ENCODE measurements around the gene SPATA1.
"Not testable (repeated sequence)": the region's sequence is repeated elsewhere in the genome, so short reads cannot be mapped to it uniquely, and the experiment has no call there.

SPATA1 gene, protein sequence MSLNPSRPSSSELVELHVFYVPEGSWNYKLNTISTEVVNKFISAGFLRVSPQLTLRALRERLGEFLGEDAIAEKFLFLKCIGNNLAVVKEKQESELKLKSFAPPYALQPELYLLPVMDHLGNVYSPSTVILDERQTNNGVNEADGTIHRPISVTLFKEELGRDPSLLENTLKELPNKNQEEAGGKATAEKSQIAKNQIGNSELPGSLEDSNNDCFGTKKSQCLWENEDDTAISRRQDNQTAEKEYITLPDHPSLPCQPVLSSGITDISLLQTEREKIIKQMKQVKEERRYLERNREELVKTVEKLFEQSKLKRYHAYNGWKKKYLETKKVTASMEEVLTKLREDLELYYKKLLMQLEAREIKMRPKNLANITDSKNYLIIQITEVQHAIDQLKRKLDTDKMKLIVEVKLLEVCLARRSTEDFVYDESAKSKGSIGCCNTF

DNA sequence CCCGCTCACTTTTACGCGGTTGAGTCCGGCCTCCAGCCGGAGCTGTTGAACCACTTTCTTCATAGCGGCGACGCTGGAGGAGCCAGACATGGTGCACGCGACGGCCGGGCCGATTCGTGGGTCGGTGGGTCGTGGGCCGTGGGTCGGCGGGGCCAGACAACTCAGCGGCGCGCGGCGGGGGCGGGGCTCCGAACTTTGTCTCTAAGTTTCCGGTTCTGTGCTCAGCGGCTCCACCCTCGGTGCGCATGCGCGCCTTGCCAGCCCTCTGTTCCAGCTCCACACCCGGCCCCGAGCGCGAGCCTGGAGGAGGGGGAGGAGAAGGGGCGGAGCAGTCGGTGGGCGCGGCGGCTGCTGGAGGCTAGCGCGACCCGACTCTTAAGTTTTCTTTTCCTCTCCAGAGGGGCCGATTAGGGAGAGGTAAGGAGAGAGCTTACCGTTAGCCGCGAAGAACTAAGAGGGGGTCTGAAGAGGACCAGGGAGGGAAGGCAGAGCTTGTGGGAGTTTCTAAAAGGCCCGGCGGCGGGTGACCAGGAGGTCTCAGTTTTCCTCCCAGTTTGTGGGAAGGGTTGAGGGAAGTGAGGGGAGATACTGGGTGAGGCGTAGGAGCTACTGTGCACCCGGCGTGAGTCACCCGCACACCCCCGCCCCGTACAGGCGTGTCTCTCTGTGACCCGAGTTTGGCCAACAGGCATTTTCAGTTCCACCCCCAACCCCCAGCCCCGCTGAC, at the start of gene SPATA1, which contains the start of gene GNG5:
SPATA1 (plus strand) TSS at position 385 of the 727 bp plus-strand sequence. CDS start 9,974 bp downstream, outside the sequence.
GNG5 (minus strand) TSS at position 580 of the 727 bp plus-strand sequence; CDS start at position 90, 490 bp downstream.
- DNase-seq (ENCODE audit: low read depth), result peak; percentile 96

DNA sequence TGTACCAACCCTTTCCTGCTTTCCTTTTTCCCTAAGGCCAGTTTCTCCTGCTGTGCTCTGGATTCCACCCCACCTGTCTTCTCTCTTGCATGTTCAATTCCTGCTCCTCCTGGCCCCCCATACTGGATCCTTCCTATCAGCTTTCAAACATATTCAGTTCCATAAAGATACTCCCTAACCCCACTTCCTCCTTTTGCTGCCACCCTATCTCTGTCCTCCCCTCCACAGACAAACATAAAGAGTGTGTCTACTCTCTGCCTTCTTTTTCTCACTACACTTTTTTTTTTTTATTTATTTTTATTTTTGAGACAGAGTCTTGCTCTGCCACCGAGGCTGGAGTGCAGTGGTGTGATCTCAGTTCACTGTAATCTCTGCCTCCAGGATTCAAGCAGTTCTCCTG, 44.1 kb upstream of the SPATA1 start:
- DNase-seq (ENCODE audit: low read depth), result no peak

DNA sequence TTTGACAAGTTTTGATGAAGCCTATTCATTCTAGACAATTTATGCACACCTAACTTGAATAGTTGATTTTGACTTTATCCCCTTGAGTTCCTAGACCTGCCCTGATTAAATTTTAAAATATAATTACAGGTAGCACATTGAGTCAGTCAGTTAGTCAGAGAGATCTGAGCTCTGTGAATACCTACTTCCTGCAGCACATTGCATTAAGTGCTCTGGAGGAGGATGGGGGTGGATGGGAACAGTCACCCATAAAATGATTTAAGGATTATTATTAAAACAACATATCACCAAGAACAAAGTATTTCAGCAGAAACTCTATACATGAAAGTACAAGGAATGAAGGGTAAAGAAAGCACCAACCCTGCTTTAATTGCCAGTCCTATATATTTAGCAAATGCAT, 38.9 kb upstream of the SPATA1 start:
- no peak for DNase-seq (ENCODE audit: low read depth)

DNA sequence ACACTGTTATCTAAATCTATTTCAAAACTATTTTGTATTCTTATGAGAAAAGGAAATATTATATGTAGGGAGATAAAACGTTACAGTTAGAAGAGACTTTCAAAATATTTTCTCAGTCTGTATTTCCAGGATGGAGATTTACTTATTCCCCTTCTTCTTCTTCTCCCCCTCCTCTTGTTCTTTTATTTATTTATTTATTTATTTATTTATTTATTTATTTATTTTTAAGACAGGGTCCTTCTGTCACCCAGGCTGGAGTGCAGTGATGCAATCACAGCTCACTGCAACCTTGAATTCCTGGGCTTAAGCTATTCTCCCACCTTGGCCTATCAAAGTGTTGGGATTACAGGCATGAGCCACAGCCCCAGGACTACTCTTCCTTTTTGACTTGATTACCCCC, 30.0 kb upstream of the SPATA1 start:
- DNase-seq (ENCODE audit: low read depth), result no peak

DNA sequence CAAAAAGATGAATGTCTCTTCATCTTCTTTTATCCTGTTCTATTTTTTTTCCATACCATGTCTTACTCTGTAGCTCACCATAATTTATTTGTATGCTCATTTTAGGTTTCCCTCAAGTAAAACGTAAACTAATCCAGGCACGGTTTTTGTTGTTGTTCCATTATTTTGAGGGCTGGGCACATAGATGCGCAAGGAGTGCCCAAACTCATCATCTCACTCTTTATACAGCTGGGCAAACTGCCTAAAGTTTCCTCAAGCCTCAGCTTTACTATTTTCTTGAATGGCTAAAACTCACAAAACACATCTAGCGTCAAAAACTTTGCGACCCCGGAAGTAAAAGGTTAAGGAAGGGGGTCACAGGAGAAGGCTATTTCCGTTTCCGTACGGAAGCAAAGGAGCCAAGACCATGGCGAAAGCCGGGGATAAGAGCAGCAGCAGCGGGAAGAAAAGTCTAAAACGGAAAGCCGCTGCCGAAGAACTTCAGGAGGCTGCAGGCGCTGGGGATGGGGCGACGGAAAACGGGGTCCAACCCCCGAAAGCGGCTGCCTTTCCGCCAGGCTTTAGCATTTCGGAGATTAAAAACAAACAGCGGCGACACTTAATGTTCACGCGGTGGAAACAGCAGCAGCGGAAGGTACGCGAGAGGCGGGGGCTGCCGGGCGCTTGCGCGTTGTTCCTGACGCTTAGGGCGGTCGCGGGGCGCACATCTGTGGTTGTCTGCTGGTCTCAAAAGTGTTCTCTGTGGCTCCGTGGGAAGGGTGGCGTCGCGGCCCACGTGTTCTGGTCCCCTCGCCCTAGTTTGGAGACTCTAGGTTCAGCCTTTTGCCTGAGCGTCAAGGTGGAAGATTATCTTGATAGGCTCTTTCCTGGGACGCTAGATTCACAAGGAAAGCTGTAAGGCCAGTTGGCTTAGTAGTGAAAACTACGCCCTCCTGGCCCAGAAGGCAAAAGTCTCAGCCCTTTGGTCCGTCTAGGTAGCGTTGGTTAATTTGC, 27.0 kb upstream of the SPATA1 start, which contains the start of gene RPF1:
RPF1 (plus strand) TSS at position 391 of the 993 bp plus-strand sequence; CDS start at position 407, 16 bp downstream.
- DNase-seq (ENCODE audit: low read depth), result peak; percentile 68

DNA sequence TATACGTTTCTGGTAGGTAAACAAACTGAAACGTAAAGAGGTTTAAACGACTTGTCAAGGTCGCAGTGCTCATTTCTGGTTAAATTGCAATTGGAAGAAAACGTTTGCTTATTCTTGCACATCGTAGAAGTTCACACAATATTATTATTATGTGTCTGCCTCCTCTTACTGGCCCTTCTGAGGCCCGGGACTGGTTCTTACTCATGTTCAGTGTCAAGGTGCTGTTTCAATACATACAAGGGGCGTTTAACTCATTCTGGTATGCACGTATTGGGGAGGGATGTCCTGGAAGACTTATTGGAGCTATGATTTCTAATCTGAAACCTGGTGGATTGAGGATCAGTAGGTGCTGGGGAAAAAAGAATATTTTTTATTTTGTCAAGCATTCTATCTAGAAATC, 26.2 kb upstream of the SPATA1 start:
- DNase-seq (ENCODE audit: low read depth), result no peak

DNA sequence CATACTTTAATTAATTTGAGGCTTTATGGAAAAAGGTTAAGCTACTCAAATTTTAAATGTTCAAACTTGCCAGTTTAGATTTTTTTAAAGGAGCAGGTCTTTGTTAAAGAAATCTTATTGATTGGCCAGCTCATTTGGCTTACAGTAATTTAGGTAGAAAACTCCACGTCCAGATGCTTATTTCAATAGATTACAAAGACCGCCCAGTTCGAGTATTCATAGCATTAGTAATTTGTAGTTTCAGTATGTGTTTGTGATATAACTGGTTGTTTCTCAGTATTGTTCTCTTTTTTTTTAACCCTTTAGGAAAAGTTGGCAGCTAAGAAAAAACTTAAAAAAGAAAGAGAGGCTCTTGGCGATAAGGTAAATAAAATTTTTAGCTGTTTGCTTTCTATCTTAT, 25.5 kb upstream of the SPATA1 start:
- DNase-seq (ENCODE audit: low read depth), result no peak

DNA sequence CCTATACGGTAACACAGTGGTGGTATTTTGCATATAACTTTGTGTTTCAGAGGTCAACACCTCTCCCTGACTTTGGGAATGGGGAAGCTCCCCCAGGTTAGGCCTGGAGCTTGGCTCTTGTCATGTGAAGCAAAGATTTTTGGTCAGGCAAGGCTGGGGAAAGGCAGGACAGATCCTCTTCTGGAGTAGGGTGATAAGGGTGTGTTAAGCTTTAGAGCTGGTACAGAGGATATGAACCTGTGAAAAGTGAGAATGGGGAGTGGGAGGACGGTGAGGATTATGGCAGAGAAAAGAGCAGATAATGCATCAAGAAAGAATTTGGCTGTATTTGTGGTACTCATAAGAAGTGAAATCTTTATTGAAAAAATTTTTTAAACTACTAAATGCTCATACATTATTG, 24.9 kb upstream of the SPATA1 start:
- no peak for DNase-seq (ENCODE audit: low read depth)

DNA sequence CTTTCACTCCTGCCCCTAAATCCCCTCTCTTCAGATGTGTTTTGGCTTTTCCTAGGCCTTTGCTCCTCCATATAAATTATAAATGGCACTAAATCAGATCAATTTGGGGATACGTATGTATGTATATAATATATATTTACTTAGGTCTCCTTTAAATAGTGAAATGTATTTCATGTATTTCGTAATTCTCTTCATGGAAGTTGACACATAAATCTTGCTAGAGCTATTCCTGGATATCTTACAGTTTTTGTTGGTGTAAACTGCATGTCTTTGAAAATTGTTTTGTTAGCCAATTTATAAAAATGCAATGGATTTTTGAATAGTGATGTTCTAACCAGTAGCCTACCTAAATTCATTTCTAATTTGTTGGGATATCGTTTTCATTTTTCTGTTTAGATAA, 18.1 kb upstream of the SPATA1 start:
- DNase-seq (ENCODE audit: low read depth), result no peak

DNA sequence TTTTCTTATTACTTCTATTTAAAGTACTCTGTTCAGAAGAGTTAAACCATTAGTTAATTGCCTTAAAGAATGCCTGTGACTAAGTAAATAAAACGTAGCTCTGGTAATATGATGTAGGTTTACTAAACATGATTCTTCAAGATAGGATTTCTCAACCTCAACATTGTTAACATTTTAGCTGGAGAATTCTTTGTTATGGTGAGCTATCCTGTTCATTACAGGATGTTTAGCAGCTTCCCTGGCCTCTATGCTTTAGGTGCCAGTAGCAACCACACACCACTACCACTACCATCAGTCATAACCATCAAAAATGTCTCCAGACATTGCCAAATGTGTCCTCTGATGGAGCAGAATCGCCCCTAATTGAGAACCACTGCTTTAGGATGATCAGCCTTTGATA, 16.4 kb upstream of the SPATA1 start:
- no peak for DNase-seq (ENCODE audit: low read depth)

DNA sequence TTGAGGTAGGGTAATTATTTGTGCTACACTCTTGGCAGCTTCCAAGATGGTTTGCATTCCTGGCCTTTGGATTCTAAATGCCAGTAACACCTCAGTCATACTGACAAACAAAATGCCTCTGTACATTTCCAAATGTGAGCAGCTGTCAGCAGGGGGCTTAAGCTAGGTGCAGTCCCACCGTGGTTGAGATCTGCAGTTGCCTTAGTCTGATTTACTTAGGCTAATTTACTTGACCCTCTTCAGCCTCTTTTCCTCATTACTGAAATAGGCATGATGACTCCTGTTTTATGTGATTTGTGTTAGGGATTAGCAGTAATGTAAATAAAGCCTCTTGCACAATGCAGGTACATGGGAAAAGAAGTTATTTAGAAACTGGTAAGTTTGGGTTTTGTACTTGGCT, 13.5 kb upstream of the SPATA1 start:
- no peak for DNase-seq (ENCODE audit: low read depth)

DNA sequence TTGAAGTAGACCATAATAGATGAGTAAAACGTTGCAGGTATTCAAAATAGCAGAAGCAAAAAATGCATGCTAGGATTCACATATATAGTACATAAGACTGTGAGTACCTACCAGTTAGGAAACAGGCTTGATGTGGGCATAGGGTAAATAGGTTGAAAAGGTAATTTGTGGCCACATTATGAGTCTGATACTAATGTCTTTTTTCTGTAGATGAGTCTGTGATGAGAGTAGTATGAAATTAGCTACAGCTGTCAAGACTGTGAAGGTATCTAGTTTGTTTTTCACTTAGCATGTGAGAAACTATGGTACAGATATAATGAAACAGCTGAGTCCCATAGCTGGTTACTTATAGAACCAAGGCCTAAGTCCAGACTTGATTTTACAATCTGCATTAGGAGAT, 12.4 kb upstream of the SPATA1 start:
- no peak for DNase-seq (ENCODE audit: low read depth)

DNA sequence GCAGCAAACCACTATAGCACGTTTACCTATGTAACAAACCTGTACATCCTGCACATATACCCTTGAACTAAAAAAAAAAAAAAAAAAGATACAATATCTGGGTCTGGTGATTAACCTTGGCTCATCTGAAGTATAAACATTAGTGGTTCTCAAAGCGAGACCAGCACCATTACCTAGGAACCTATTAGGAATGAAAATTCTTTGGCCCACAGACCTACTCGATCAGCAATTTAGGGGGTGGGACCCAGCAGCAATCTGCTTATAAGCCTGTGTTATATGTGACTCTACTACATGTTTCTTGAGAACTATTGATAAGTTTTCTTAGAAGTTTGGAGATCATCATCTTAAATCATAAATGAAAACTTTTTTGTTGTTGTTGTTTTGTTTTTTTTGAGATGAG, 9.7 kb upstream of the SPATA1 start:
- no peak for DNase-seq (ENCODE audit: low read depth)

DNA sequence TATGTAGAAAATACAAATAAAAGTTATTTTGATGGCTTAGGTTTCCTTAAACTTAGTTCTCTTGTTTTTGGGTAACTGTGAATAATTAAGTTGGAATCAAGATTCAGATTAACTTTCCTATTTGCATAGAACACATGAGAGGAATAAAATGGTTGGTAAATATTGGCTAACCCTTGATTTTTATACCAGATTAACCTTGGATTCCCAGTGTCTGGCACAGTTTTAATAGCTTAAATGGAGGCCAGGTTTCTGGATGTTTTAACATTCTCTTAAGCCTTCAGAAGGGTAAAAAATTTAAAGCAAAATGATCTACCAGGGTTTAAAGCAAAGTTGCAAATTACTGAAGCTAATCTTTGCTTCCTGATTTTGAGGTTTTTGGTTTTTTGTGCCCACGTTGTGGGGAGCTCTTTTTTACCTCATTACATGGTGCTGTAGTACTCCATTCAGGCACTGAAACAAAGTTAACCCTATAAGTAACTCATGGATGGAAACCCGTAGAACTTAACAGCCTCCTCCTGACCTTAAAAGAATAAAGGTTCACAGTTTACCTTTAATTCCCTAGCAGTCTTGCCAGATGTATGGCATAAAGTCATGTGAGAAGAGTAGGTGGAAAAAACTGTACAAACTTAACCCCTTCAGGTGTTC, 8.4 kb upstream of the SPATA1 start:
- DNase-seq (ENCODE audit: low read depth), result no peak

DNA sequence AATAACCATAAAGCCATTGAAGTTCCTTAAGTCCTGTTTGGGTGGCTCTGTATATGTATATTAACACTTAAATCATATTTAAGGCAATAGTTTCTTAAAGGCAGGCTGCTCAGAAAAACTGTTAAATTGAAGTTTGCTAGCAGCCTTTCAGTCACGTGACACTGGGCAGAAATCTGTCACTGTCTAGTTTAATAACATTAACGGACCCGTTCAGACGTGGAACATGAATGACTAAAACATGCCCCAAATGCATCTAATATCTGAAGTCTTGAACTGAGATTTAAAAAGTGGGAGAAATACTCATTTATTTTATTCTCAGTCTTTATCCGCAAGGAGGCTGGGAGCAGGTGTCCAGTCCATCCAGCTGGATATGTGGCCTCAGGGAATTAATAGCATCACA, 3.3 kb upstream of the SPATA1 start:
- no peak for DNase-seq (ENCODE audit: low read depth)

DNA sequence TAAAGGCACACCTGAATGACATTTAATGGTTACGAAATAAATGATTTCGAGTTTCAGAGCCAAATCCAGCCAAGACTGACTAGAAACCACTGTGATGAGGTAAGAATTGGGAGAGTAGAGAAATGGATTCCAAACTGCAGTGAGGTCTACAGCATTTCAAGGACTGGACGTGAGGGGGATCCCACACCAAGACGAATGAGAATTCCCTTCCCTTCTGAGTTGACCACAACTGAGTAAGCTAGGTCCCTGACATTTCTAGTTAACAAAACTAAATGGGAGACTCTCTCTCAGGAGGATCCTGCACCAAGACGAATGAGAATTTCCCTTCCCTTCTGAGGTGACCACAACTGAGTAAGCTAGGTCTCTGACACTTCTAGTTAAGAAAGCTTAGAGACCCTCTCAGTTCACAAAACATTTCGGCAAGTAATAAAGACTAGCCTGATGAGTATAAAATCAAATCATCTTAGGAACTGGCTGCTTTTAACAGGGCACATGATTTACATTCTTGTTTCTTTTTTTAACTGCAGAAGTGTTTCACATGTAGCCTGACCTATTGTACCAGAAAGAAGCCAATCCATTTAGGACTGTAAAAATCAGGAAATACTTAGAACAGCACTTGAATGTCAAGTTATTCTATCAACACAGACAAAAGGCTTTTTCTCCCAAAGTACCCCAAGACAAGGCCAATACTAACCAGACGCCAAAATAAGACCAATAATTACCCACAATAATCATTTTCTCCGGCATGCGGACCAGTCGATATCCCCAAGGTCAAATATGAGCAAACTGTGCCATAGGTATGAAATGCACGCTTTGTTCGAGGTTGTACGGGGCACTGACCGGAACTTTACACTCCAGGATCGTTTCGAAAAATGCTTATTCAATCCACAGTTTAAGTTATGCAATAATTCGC, 1.4 kb upstream of the SPATA1 start:
- no peak for DNase-seq (ENCODE audit: low read depth)

DNA sequence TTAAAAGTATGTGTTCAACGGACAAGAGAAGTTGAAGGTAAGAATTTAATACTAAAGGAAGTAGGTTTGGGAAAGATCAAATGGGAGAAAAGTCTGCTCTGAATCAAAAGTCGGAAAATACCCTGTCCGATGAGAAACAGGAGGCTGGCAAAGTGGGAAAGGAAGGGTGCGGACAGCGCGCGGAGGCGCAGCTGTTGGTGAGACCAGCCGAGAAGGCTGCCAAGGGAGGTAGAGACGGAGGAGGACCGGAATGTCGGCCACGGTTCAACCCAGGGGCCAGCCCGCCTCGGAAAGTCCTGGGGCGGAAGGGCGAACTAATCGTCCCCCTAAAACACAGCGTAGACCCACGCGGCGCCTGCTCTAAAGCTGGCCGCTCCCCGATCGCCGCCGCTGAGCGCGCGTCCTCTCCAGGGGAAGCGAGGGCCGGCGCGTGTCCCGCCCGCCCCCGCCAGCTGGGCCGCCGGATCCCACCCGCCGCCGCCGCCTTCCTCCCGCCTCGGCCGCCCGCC, 639 bp upstream of the SPATA1 start:
- no peak for DNase-seq (ENCODE audit: low read depth)

DNA sequence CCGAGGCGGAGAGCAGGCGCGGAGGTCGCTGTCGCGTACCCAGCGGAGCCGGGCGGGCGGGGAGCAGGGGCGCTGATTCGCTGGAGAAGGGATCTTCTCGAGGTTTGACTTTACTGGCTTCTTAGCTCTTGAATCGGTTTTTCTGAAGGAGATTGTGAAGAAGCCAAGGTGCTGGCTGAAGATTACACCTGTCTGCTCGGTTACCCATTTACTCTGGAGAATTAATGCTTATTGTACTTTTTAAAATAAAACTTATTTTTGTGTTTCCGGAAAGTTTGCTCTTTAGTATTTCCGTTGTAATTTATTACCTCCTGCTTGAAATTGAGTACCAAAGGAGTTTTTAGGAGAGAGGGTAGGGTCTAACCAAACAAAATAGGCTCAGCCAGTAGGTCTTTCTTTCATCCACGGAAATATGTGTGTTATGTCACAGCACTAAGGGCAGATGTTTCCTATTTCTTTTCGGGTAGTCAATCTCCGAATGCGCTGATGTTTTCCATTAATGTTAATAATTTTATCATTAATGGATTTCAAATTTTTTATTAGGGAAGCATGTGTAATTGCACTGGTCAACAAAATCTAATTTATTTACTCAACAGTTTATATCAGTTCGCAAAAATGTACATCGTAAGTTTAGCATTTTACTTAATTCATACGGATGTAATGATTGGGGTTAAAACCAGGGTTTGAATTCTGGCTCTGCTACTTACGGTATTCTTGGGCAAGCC, 705 bp downstream of the SPATA1 start:
- DNase-seq (ENCODE audit: low read depth), result no peak

DNA sequence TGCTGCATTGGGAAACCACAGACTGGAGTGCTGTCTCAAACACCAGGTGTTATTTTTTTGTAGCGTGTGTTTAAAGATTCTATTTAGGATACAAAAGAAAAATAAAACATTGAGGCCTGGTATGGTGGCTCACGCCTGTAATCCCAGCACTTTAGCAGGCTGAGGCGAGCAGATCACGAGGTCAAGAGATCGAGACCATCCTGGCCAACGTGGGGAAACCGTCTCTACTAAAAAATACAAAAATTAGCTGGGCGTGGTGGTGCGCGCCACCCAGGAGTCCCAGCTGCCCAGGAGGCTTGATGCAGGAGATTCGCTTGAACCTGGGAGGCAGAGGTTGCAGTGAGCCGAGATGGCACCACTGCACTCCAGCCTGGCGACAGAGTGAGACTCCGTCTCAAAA, 1.7 kb downstream of the SPATA1 start:
- DNase-seq (ENCODE audit: low read depth), result not testable (repeated sequence)

Measured in activated T-cell treated with anti-CD3 and anti-CD28 coated beads for 48 hours (primary cell).